ENCODE results near the gene PPFIA4.

The PPFIA4 gene

DNA sequence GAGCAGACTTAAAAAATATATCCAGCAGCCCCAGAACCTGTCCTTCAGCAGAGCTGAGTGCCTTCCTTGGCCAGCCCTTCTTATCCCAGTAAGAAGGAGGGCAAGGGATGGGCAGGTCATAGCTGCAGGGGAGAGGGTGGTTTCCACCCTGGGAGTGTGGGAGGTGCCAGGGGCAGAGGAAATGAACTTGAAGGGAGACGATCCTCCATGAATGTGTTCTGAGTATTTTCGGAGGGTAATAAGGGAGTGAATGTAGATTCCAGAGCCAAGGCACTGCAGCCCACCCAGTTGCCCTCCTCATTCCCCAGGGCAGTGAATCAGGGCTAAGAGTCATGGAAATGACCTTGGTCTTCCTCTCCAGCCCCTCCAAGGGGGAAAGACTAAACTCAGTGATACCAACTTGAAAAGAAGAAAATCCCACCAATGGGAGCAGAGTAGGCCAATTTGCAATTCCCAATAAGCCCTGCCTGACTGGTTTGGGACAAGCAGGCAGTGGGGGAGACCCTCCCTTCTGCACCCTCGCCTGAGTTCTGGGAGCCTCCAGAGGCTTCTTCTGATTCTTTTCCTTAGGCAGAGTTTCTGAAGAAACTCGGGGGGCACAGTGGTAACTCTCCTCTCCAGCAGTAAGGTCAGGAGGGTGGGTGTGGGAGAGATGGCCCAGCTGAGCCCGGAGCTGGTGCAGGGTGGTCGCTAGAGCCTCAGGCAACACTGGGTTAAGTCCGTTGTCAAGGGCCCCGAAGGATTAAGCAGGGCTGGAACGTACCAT, 55.4 kb downstream of the PPFIA4 start:
- no peak for TF ChIP-seq CTCF (IDR thresholded peaks at IDR 0.05; ENCODE audit: low read depth, low read length)
- no peak for DNase-seq (ENCODE audit: low read depth in 2 of 2)
- H3K4me3 ChIP-seq (replicated peaks in 1 of 2; ENCODE audit: low read depth in 2 of 2, low read length in 2 of 2) = no peak overlapping the region

DNA sequence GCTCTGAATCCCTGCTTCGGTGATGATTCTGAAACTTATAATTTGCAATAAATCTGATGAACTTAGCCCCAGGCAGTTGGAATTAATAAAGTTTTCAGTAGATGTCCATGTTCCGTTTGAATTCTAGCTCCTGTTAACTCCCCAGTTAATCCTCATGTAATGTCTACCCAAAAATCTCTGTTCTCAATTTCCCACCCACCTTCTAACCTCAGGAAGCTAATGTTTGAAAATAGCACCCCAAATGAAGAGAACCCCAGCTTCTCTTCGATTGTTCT, 55.9 kb downstream of the PPFIA4 start:
- H3K4me3 ChIP-seq (replicated peaks in 1 of 2; ENCODE audit: low read depth in 2 of 2, low read length in 2 of 2) = no peak overlapping the region
- no peak for DNase-seq (ENCODE audit: low read depth in 2 of 2)
- TF ChIP-seq CTCF (IDR thresholded peaks at IDR 0.05; ENCODE audit: low read depth, low read length) = no peak

DNA sequence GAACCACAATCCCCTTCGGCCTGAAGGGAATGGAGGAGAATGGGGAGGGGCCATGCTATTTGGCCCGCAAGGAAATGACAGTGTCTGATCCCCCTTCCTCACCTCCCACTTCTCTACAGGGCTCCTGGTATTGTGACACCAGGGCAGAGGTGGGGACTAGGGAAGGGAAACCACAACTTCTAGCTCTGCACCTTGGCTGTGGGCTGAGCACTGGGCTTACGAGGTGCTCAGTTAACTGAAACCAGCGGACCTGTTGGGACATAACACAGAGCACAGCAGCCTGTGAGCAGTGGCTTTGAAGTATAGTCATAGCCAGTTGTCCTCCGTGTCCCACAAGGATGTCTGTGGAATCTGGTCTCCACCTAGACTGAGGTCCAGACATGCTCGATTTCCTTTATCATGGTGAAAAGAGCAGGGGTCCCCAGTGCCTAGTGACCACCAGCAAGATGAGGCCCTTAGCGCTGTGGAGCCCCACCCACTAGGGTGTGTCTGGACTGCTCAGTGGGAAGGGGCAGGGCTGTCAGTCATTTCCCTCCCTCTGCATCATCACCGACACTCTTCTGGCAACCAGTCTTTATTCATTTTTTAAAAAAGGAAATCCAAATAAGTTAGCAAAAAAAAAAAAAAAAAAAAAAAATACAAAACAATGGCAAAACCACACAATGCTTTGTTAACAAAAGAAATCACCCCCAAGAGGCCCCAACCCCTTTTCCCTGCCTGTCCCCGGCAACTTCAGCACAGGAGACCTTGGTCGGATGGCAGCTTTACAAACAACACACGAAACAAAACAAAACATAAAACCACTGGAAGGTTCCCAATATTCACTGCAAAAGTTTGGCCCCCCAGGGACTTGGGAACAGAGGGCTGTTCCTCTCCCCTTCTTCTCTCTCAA, 56.5 kb downstream of the PPFIA4 start:
- no peak overlapping the region for H3K4me3 ChIP-seq (replicated peaks in 1 of 2; ENCODE audit: low read depth in 2 of 2, low read length in 2 of 2)
- TF ChIP-seq CTCF (IDR thresholded peaks at IDR 0.05; ENCODE audit: low read depth, low read length) = no peak
- DNase-seq (ENCODE audit: low read depth in 2 of 2) = no peak

GRCh38 chr1:203083463-203083921, 57.2 kb downstream of the PPFIA4 start:
- no peak overlapping the region for H3K4me3 ChIP-seq (replicated peaks in 1 of 2; ENCODE audit: low read depth in 2 of 2, low read length in 2 of 2)
- no peak for TF ChIP-seq CTCF (IDR thresholded peaks at IDR 0.05; ENCODE audit: low read depth, low read length)
- DNase-seq (ENCODE audit: low read depth in 2 of 2) = no peak

DNA sequence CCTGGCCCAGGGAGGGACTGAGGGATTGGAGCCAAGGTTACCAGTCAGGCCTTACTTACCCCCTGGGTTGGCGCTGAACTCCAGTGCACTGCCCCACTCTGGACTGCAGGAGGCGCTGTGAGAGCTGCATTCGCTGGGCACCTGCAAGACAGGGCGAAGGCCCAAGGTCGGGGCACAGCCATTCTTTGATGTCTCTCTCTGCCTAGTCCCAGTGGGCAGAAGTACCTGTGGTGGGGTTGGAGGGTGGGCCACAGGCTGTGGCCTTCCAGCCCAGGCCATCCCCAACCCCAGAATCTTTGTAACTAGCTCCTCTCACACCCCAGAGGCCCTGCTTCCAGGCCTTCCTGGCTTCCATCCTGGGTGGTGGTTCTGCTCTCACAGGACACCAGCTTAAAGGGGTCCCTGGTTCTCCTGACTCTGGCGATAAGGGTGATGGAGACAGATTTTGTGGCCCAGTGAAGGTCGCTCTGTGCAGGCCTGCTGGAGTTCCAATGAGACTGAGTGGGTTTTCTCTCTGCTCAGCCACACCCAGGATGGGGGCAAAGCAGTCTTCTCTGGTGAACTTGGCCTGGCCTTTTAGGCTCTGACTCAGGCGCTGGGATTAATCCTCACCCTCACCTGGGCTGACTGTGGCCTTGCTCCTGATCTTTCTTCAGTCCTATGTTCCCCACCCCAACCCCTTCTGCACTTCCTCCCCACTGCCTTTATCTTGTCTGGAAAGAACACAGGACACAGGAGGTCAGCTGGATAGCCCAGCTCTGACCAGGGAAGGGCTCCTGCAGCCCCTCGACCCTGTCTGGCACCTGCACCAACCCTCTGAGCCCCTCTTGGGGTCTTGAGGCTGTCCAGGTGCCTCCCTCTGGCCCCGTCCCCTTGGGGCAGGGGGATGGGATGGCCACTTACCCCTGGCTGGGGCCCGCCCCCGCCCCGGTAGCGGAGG, 58.6 kb downstream of the PPFIA4 start:
- no peak for DNase-seq (ENCODE audit: low read depth in 2 of 2)
- H3K4me3 ChIP-seq (replicated peaks in 1 of 2; ENCODE audit: low read depth in 2 of 2, low read length in 2 of 2) = no peak overlapping the region
- TF ChIP-seq CTCF (IDR thresholded peaks at IDR 0.05; ENCODE audit: low read depth, low read length) = peak; percentile 46

Measured in cardiac fibroblast (primary cell).